Adrenal gland (tissue), 5 donors: Measurements from ENCODE around the gene ODAD2.

Source experiments
- POLR2A ChIP-seq, 2 donors: fragments of 450-650 bp; IDR thresholded peaks; one replicate each; pipeline ENCODE4 v1.6.1; 2017; ENCODE audit warnings: antibody characterized with exemption in 2 of 2, mild to moderate bottlenecking in 2 of 2, moderate library complexity in 1 of 2
- TF ChIP-seq, protein P1 (sequence below), 6 experiments: fragments of 450-650 bp in 4 of 6; fragments of 200-600 bp in 2 of 6; sonication (generic) in 1 of 6; IDR thresholded peaks; 1 replicate in 5 of 6; 2 replicates in 1 of 6; pipeline versions ENCODE4 v1.5.1 to v1.8.0; 2016 to 2021; ENCODE audit warnings: antibody characterized with exemption in 6 of 6, mild to moderate bottlenecking in 2 of 6, moderate library complexity in 1 of 6
- donor health status: DM: no; HTN: no; CAD: no.

DNA sequence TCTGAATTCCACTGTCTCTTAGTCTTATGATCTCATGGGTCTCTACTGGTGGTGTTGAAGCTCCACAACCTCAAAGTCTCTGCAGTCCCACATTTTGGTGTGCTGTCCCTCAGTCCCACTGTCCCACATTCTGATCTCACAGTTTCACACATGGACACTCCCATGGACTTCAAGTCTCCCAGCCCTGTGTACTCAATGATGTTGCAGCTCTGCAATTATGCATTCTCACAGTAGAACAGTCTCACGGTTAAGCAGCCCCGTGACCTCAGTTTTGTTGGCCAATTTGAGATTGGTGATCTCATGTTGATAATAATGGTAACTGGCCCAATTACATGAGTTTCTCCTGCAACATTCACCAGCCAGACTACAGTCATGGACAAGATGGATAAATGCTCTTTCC, 109.4 kb downstream of the ODAD2 start:
- TF ChIP-seq, protein P1, sequence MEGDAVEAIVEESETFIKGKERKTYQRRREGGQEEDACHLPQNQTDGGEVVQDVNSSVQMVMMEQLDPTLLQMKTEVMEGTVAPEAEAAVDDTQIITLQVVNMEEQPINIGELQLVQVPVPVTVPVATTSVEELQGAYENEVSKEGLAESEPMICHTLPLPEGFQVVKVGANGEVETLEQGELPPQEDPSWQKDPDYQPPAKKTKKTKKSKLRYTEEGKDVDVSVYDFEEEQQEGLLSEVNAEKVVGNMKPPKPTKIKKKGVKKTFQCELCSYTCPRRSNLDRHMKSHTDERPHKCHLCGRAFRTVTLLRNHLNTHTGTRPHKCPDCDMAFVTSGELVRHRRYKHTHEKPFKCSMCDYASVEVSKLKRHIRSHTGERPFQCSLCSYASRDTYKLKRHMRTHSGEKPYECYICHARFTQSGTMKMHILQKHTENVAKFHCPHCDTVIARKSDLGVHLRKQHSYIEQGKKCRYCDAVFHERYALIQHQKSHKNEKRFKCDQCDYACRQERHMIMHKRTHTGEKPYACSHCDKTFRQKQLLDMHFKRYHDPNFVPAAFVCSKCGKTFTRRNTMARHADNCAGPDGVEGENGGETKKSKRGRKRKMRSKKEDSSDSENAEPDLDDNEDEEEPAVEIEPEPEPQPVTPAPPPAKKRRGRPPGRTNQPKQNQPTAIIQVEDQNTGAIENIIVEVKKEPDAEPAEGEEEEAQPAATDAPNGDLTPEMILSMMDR (IDR thresholded peaks at IDR 0.05): no peak
- TF ChIP-seq POLR2A (IDR thresholded peaks at IDR 0.05): no peak
